Measurements from ENCODE around the gene LSG1. TPM values are rescaled to one million over a fixed set of nuclear protein-coding genes. Genes with fewer than 3 reads are reported as not detected.

The LSG1 gene
- total RNA-seq, 1 donor from 2014 or later: 26.1 TPM

DNA sequence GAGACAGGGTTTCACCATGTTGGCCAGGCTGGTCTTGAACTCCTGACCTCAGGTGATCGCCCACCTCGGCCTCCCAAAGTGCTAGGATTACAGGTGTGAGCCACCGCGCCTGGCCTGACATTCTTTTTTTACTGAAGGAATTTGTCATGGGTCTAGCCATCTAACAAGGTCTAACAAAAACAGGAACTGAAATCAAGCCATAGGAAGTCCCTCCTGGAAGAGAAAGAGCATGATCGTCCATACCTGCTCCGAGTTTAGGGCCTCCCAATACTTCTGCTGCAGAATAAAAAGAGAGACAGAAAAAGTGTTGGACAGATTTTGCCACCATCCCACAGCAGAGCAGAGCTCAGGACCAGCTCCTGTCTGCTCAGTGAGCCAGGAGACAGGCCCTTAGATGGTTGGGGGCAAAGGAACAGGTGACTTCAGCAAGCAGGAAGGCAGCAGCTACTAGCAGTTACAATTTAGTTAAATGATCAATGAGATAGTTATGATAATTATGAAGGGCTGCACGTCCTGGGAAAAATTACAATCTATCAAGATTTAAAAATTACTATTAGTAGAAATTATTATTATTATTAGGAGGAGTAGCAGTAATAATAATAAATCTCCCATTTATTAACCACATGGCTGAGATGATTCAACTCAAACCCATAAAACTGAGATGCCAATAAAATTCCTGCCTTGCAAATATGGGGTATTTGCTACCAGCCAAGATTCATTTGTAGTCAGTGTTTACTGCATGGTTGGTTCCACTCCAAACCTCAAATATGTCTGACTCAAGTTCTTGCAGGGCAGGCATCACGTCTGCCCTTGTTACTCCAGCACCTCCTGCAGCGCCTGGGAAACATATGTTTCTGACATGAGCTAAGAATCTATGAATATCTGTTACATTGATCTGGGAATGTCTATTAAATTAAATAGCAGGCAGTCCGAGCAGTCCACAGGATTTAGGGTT, 78.9 kb downstream of the LSG1 start:
- TF ChIP-seq CTCF (IDR thresholded peaks at IDR 0.05; ENCODE audit: insufficient read depth, low read length, poor library complexity, severe bottlenecking): peak; percentile 30
- H3K27me3 ChIP-seq (ENCODE audit: control insufficient read depth, insufficient read depth, low read length): no peaks in the 10 kb centered on the region
- no peaks in the 10 kb centered on the region for H3K36me3 ChIP-seq (ENCODE audit: control insufficient read depth, insufficient read depth, low read length)
- no peak overlapping the region for H3K4me3 ChIP-seq (ENCODE audit: low read depth, low read length)
- DNase-seq (ENCODE audit: low read depth): peak; percentile 100

Other genes starting within 250 kb of the LSG1 start
- gene ATP13A3, start 185.2 kb downstream of the LSG1 start, total RNA-seq: 273 and 324 TPM in 2 replicates
- gene TMEM44, start 38.8 kb downstream of the LSG1 start, total RNA-seq: 16.0 and 16.2 TPM in 2 replicates
- 1.7 and 2.7 TPM in 2 replicates for gene FAM43A, start 13.7 kb upstream of the LSG1 start, total RNA-seq

Measured in kidney epithelial cell (primary cell).